H1 (cell line): ENCODE results near the gene RHBDD2. TPM values are rescaled to one million over a fixed set of nuclear protein-coding genes. Genes with fewer than 3 reads are reported as not detected.

Source experiments
- ASH2L ChIP-seq: fragments of 200-600, 300-600 bp; sonication (generic); IDR thresholded peaks from one replicate; pipeline ENCODE4 v1.7.1; 2017; ENCODE audit warnings: low read length
- BRCA1 ChIP-seq: IDR thresholded peaks from 2 replicates; pipeline ENCODE4 v1.6.1; 2012; ENCODE audit warnings: low read depth, low read length, improper control_type of control experiment
- CHD1 ChIP-seq: IDR thresholded peaks from 2 replicates; pipeline ENCODE4 v1.6.1; 2012; ENCODE audit warnings: low read depth, low read length, improper control_type of control experiment
- CHD2 ChIP-seq: IDR thresholded peaks from 2 replicates; pipeline ENCODE4 v1.6.1; 2012; ENCODE audit warnings: low read length, improper control_type of control experiment
- CHD7 ChIP-seq: fragments of 300-600 bp; sonication (generic); IDR thresholded peaks from 2 replicates; pipeline ENCODE4 v1.7.1; 2012; ENCODE audit warnings: low read length, moderate library complexity, mild to moderate bottlenecking, inconsistent platforms; ENCODE audit not compliant: insufficient replicate concordance
- JUN ChIP-seq: IDR thresholded peaks from 2 replicates; pipeline ENCODE4 v1.6.1; 2011; ENCODE audit warnings: low read depth, mild to moderate bottlenecking, improper control_type of control experiment, low read length
- NANOG ChIP-seq: IDR thresholded peaks from 2 replicates; pipeline ENCODE4 v1.6.1; 2011; ENCODE audit warnings: low read length, low read depth, mild to moderate bottlenecking, inconsistent platforms; ENCODE audit not compliant: insufficient read depth, poor library complexity, severe bottlenecking
- SIX5 ChIP-seq: IDR thresholded peaks from 2 replicates; pipeline ENCODE4 v1.6.1; 2011; ENCODE audit warnings: mild to moderate bottlenecking, low read depth, low read length
- polyA plus RNA-seq, 7 experiments: library from polyadenylated mRNA; depleted of rRNA in 3 of 7; stranded (reverse) in 5 of 7; unstranded in 2 of 7; fragments of >200 nt in 5 of 7; fragments of 200-250 nt in 2 of 7; gene quantifications; 1 replicate in 5 of 7; 2 replicates in 1 of 7; 4 replicates in 1 of 7; pipeline versions ENCODE4 v1.2.1 to v1.2.3, GENCODE V29; 2011 to 2013; ENCODE audit warnings: missing spikeins in 2 of 7, mixed read lengths in 2 of 7
- total RNA-seq: library from RNA; stranded (reverse); fragmentation: NEBNext Ultra II Directional; extraction: Animal tissue kit (Norgen Biotek cat#: 25700); gene quantifications from 2 replicates; pipeline ENCODE4 v1.2.1, GENCODE V29; 2021

The RHBDD2 gene
- total and polyA plus RNA-seq, 2 of the 8 experiments (the other 6 are each of a cell fraction or from before 2014, with no cell fraction given), result 28.3 to 65.5 TPM

- TF ChIP-seq NANOG (no peak), CHD7 (no peak), CHD1 (no peak), ASH2L (no peak), JUN (no peak), CHD2 (no peak), BRCA1 (no peak), SIX5 (no peak)
These were observed 31.1 kb upstream of the RHBDD2 start (continued) for GRCh38 chr7:75847707-75848106.
